H9 (cell line): ENCODE results near the gene KLF16. TPM values are rescaled to one million over a fixed set of nuclear protein-coding genes. Genes with fewer than 3 reads are reported as not detected.

ENCODE experiments used
- DNase-seq: peaks from one replicate; pipeline ENCODE4 v3.0.0-alpha.2; 2017
- H2AFZ ChIP-seq: one replicate; pipeline ENCODE4 v1.6.1; 2013; ENCODE audit warnings: mild to moderate bottlenecking, low read length, control low read depth, moderate library complexity
- H2AK5ac ChIP-seq: 2 replicates; pipeline ENCODE4 v1.6.1; 2013; ENCODE audit warnings: low read length, control low read depth, mixed read lengths; ENCODE audit not compliant: insufficient read length
- H2BK120ac ChIP-seq: one replicate; pipeline ENCODE4 v1.6.1; 2013; ENCODE audit warnings: low read depth, mild to moderate bottlenecking, low read length, control low read depth, inconsistent platforms; ENCODE audit not compliant: poor library complexity, severe bottlenecking
- H2BK12ac ChIP-seq: 2 replicates; pipeline ENCODE4 v1.6.1; 2013; ENCODE audit warnings: low read length, control low read depth, mixed read lengths, low read depth; ENCODE audit not compliant: insufficient read length
- H2BK15ac ChIP-seq: 2 replicates; pipeline ENCODE4 v1.6.1; 2013; ENCODE audit warnings: low read depth, low read length, control low read depth
- H2BK20ac ChIP-seq: one replicate; pipeline ENCODE4 v1.6.1; 2013; ENCODE audit warnings: low read depth, mild to moderate bottlenecking, low read length, control low read depth, inconsistent platforms; ENCODE audit not compliant: poor library complexity, severe bottlenecking
- H2BK5ac ChIP-seq: 2 replicates; pipeline ENCODE4 v1.6.1; 2013; ENCODE audit warnings: low read length, control low read depth, mixed read lengths; ENCODE audit not compliant: insufficient read length
- H3K14ac ChIP-seq: 2 replicates; pipeline ENCODE4 v1.6.1; 2013; ENCODE audit warnings: low read length, control low read depth; ENCODE audit not compliant: insufficient read depth
- H3K18ac ChIP-seq: 2 replicates; pipeline ENCODE4 v1.6.1; 2013; ENCODE audit warnings: low read depth, mild to moderate bottlenecking, mixed read lengths, low read length, control low read depth; ENCODE audit not compliant: insufficient read length
- H3K23ac ChIP-seq: 2 replicates; pipeline ENCODE4 v1.6.1; 2013; ENCODE audit warnings: low read length, control low read depth, mixed read lengths, low read depth; ENCODE audit not compliant: insufficient read length
- H3K23me2 ChIP-seq: 2 replicates; pipeline ENCODE4 v1.6.1; 2013; ENCODE audit warnings: low read depth, mild to moderate bottlenecking, mixed read lengths, low read length, control low read depth; ENCODE audit not compliant: insufficient read length, poor library complexity, severe bottlenecking
- H3K27ac ChIP-seq: 2 replicates; pipeline ENCODE4 v1.5.1; 2013; ENCODE audit warnings: low read length, control low read depth, mixed read lengths, low read depth; ENCODE audit not compliant: insufficient read length
- H3K27me3 ChIP-seq: 2 replicates; pipeline ENCODE4 v1.6.1; 2013; ENCODE audit warnings: low read length, control low read depth, inconsistent platforms; ENCODE audit not compliant: insufficient read depth
- H3K4ac ChIP-seq: 2 replicates; pipeline ENCODE4 v1.6.1; 2013; ENCODE audit warnings: low read depth, mild to moderate bottlenecking, control low read depth, inconsistent platforms, low read length, moderate library complexity
- H3K4me1 ChIP-seq: 2 replicates; pipeline ENCODE4 v1.6.1; 2013; ENCODE audit warnings: low read length, control low read depth, inconsistent platforms; ENCODE audit not compliant: insufficient read depth
- H3K4me2 ChIP-seq: 2 replicates; pipeline ENCODE4 v1.6.1; 2013; ENCODE audit warnings: low read length, control low read depth, mixed read lengths; ENCODE audit not compliant: insufficient read length, insufficient read depth
- H3K56ac ChIP-seq: 2 replicates; pipeline ENCODE4 v1.6.1; 2013; ENCODE audit warnings: low read depth, mild to moderate bottlenecking, mixed read lengths, low read length, control low read depth; ENCODE audit not compliant: insufficient read length
- H3K79me1 ChIP-seq: 2 replicates; pipeline ENCODE4 v1.6.1; 2013; ENCODE audit warnings: low read depth, mild to moderate bottlenecking, moderate library complexity, low read length, control low read depth, inconsistent platforms; ENCODE audit not compliant: insufficient read depth, poor library complexity, severe bottlenecking
- H3K79me2 ChIP-seq: 2 replicates; pipeline ENCODE4 v1.6.1; 2013; ENCODE audit warnings: low read length, control low read depth, inconsistent platforms; ENCODE audit not compliant: insufficient read depth
- H3K9ac ChIP-seq: 2 replicates; pipeline ENCODE4 v1.6.1; 2013; ENCODE audit warnings: low read length, control low read depth, mixed read lengths; ENCODE audit not compliant: insufficient read length; ENCODE audit errors: extremely low read depth
- H3K9me3 ChIP-seq: one replicate; pipeline ENCODE4 v1.6.1; 2013; ENCODE audit warnings: low read depth, low read length, inconsistent platforms; ENCODE audit not compliant: control insufficient read depth
- H3T11ph ChIP-seq: one replicate; pipeline ENCODE4 v1.6.1; 2013; ENCODE audit warnings: mild to moderate bottlenecking, low read length, control low read depth, inconsistent platforms
- H4K20me1 ChIP-seq: one replicate; pipeline ENCODE4 v1.6.1; 2013; ENCODE audit not compliant: control insufficient read depth, insufficient read length, insufficient read depth
- H4K5ac ChIP-seq: 2 replicates; pipeline ENCODE4 v1.6.1; 2013; ENCODE audit warnings: low read depth, mild to moderate bottlenecking, mixed read lengths, low read length, control low read depth; ENCODE audit not compliant: insufficient read length
- H4K8ac ChIP-seq: replicated peaks from 2 replicates; pipeline ENCODE4 v1.6.1; 2013; ENCODE audit warnings: low read length, control low read depth, mixed read lengths, low read depth; ENCODE audit not compliant: insufficient read length
- H4K91ac ChIP-seq: 2 replicates; pipeline ENCODE4 v1.6.1; 2013; ENCODE audit warnings: low read depth, mild to moderate bottlenecking, moderate library complexity, mixed read lengths, low read length, control low read depth; ENCODE audit not compliant: insufficient read length
- H3K27ac Mint-ChIP-seq, 3 experiments: 2 replicates in 2 of 3; 3 replicates in 1 of 3; pipeline ENCODE4 v1.8.0; 2020 to 2021; ENCODE audit warnings: mixed read lengths in 3 of 3, mild to moderate bottlenecking in 1 of 3, moderate library complexity in 1 of 3
- H3K27me3 Mint-ChIP-seq: 2 replicates; pipeline ENCODE4 v1.8.0; 2021; ENCODE audit warnings: low read depth, mild to moderate bottlenecking, moderate library complexity, mixed read lengths
- H3K36me3 Mint-ChIP-seq, 3 experiments: 2 replicates in 2 of 3; 3 replicates in 1 of 3; pipeline ENCODE4 v1.8.0; 2020 to 2021; ENCODE audit warnings: low read depth in 3 of 3, mixed read lengths in 3 of 3; ENCODE audit not compliant: insufficient read depth in 1 of 3
- H3K4me1 Mint-ChIP-seq, 2 experiments: 2 replicates each; pipeline ENCODE4 v1.8.0; 2020; ENCODE audit warnings: mixed read lengths in 2 of 2
- H3K4me3 Mint-ChIP-seq, 2 experiments: 2 replicates in 1 of 2; 3 replicates in 1 of 2; pipeline ENCODE4 v1.8.0; 2020 to 2021; ENCODE audit warnings: mild to moderate bottlenecking in 2 of 2, mixed read lengths in 2 of 2, moderate library complexity in 1 of 2
- H3K9me3 Mint-ChIP-seq, 2 experiments: 2 replicates in 1 of 2; 3 replicates in 1 of 2; pipeline ENCODE4 v1.8.0; 2020; ENCODE audit warnings: mild to moderate bottlenecking in 2 of 2, mixed read lengths in 2 of 2, moderate library complexity in 1 of 2
- CTCF ChIP-seq: fragments of 200-600 bp; sonication (generic); conservative IDR thresholded peaks from 3 replicates; pipeline ENCODE4 v1.8.0; 2021; ENCODE audit warnings: antibody characterized with exemption, mild to moderate bottlenecking
- WGBS: extraction: QIAGEN DNeasy Blood & Tissue Kit; methylation state at CpG from one replicate; pipeline ENCODE4 v1.1.7; 2013; ENCODE audit warnings: missing lambda C conversion rate, low lambda C conversion rate, mixed read lengths; ENCODE audit not compliant: insufficient read length; ENCODE audit errors: extremely low coverage; 5-methylcytosine and 5-hydroxymethylcytosine counted together
- total RNA-seq: library from RNA; stranded (reverse); gene quantifications from 2 replicates; pipeline ENCODE4 v1.2.1, GENCODE V29; 2021

KLF16 gene
- total RNA-seq, 1 experiment from 2014 or later: 66.8 TPM

DNA sequence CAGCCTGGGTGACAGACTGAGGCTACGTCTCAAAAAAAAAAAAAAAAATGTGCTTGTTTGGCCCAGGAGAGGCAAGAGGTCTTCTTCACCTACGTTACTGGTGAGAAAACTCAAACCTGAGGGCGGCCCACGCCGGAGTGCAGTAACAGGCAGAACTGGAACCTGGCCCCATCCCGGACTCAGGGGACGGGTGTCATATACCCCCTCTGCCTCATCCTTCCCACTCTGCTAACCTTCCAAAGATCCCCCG lies 41.4 kb upstream of the KLF16 start:
- Histone ChIP-seq H3K27me3 (no peaks in the 10 kb centered on the region), H3K23ac (no peak overlapping the region), H4K8ac (no peak overlapping the region), H3K79me1 (no peaks in the 10 kb centered on the region), H3K4me1 (0 out of 2 replicates have a peak, but pooled peaks cover 2% of the 10 kb centered on the region), H3K9me3 (no peaks in the 10 kb centered on the region), H2BK5ac (no peak overlapping the region), H4K20me1 (no peaks in the 10 kb centered on the region), H2BK20ac (no peak overlapping the region), H3K56ac (no peak overlapping the region), H3K79me2 (peaks cover 11% of the 10 kb centered on the region; the same call in 1 of the 2 replicates), H4K91ac (no peak overlapping the region), H2AK5ac (no peak overlapping the region), H4K5ac (no peak overlapping the region), H2BK120ac (peak overlapping the region; percentile 74), H2BK12ac (no peak overlapping the region), H3K4me2 (peak overlapping the region; percentile 48), H3K18ac (peak overlapping the region; percentile 78), H3K9ac (no peak overlapping the region), H3K4ac (no peak overlapping the region; the same call in 1 of the 2 replicates), H3K27ac (peak overlapping the region; percentile 48), H2AFZ (no peak overlapping the region), H3K23me2 (peaks cover 6% of the 10 kb centered on the region), H3T11ph (no peak overlapping the region), H2BK15ac (no peak overlapping the region), H3K14ac (peak overlapping the region; percentile 86; the same call in 1 of the 2 replicates)
- Mint-ChIP-seq H3K36me3 (peaks cover 5 to 8% (median 8%) of the 10 kb centered on the region in 3 experiments; a peak in 5 of 7 replicates), H3K27ac (peak overlapping the region; percentile 83 to 99 (median 85); a peak in 6 of 7 replicates), H3K4me1 (peaks cover 11 to 17% of the 10 kb centered on the region in 2 experiments), H3K27me3 (no peaks in the 10 kb centered on the region), H3K9me3 (no peaks in the 10 kb centered on the region; a peak in 2 of 5 replicates), H3K4me3 (peak overlapping the region; percentile 78)
- WGBS: no CpG with 5 or more reads among the region's 8 CpGs
- TF ChIP-seq CTCF: no peak
- no peak for DNase-seq
